ENCODE data around the gene DNAJA1.
"Not testable (repeated sequence)": the region's sequence is repeated elsewhere in the genome, so short reads cannot be mapped to it uniquely, and the experiment has no call there.

GRCh38 chr9:33000682-33001055, 24.4 kb upstream of the DNAJA1 start:
- not testable (repeated sequence) for TF ChIP-seq EZH2phosphoT487, CTCF (IDR thresholded peaks at IDR 0.05)

Data from neural progenitor cell (in vitro differentiated cells).